ENCODE results near the gene DNAH7. TPM values are rescaled to one million over a fixed set of nuclear protein-coding genes. Genes with fewer than 3 reads are reported as not detected.

DNAH7 gene
- polyA plus RNA-seq, 1 donor (not counting 4 experiments of a cell fraction or from before 2014, with no cell fraction given), result 0.17 TPM

DNA sequence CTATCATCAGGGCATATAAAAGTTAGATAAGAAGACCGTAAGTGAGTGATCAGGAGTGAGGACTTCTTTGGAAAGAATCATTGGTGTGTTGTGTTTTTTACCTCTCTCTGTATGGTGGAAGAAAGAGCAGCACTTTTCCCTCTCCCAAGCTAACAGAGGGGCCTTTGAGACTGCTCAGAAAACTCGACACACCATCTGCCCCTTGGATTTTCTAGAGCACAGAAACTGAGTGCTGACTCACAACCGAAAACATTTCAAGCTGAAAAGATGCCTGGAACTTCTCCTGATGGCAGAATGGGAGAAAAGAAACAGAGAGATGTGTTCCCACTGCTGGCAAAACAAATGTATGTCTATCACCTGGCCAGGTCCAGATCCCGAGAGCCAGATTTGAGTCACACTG, 156.6 kb downstream of the DNAH7 start:
- no peaks in the 10 kb centered on the region for H3K9me1 ChIP-seq (ENCODE audit: control insufficient read depth, extremely low read depth, insufficient read depth, low read length)
- H3K4me2 ChIP-seq (ENCODE audit: control insufficient read depth, extremely low read depth, insufficient read depth, low read depth, low read length), result no peak overlapping the region
- H3K9me3 ChIP-seq (ENCODE audit: control insufficient read depth, low read depth, low read length), result no peaks in the 10 kb centered on the region
- no peaks in the 10 kb centered on the region for H3K27me3 ChIP-seq (ENCODE audit: control insufficient read depth, extremely low read depth, insufficient read depth, low read length)
- H3K9ac ChIP-seq (ENCODE audit: control insufficient read depth, extremely low read depth, insufficient read depth, low read length), result no peak overlapping the region
- H2AFZ ChIP-seq (ENCODE audit: control insufficient read depth, low read length), result no peak overlapping the region
- H3K27ac ChIP-seq (ENCODE audit: control insufficient read depth, insufficient read depth, low read length), result no peak overlapping the region
- FAIRE-seq, result no peak
- H3K4me1 ChIP-seq (ENCODE audit: control insufficient read depth, extremely low read depth, insufficient read depth, low read length), result no peaks in the 10 kb centered on the region
- no peak for DNase-seq (ENCODE audit: low read depth, low spot score)
- TF ChIP-seq EZH2 (IDR thresholded peaks at IDR 0.05; ENCODE audit: low read length), result no peak
- TF ChIP-seq, protein P1, sequence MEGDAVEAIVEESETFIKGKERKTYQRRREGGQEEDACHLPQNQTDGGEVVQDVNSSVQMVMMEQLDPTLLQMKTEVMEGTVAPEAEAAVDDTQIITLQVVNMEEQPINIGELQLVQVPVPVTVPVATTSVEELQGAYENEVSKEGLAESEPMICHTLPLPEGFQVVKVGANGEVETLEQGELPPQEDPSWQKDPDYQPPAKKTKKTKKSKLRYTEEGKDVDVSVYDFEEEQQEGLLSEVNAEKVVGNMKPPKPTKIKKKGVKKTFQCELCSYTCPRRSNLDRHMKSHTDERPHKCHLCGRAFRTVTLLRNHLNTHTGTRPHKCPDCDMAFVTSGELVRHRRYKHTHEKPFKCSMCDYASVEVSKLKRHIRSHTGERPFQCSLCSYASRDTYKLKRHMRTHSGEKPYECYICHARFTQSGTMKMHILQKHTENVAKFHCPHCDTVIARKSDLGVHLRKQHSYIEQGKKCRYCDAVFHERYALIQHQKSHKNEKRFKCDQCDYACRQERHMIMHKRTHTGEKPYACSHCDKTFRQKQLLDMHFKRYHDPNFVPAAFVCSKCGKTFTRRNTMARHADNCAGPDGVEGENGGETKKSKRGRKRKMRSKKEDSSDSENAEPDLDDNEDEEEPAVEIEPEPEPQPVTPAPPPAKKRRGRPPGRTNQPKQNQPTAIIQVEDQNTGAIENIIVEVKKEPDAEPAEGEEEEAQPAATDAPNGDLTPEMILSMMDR (optimal IDR thresholded peaks at IDR 0.05 in 1 of 3, IDR thresholded peaks at IDR 0.05 in 1 of 3, conservative IDR thresholded peaks at IDR 0.05 in 1 of 3; ENCODE audit: extremely low read depth in 1 of 3, insufficient read depth in 2 of 3, low read length in 3 of 3), result no peak
- dilution Hi-C loops (cut with MboI; ENCODE audit: extremely low pct_ligation_motif_present, low sequenced_read_pairs), result no loop called here
- no peaks in the 10 kb centered on the region for H3K79me2 ChIP-seq (ENCODE audit: control insufficient read depth, insufficient read depth, low read length)
- H3K36me3 ChIP-seq (ENCODE audit: control insufficient read depth in 2 of 2, extremely low read depth in 1 of 2, insufficient read depth in 2 of 2, low read length in 2 of 2), result no peaks in the 10 kb centered on the region
- H4K20me1 ChIP-seq (ENCODE audit: control insufficient read depth, extremely low read depth, insufficient read depth, low read length), result no peaks in the 10 kb centered on the region
- no peak overlapping the region for H3K4me3 ChIP-seq (ENCODE audit: control insufficient read depth in 2 of 3, extremely low read depth in 1 of 3, insufficient read depth in 2 of 3, low read depth in 1 of 3, low read length in 3 of 3)

- Histone ChIP-seq H3K4me1 (ENCODE audit: control insufficient read depth, extremely low read depth, insufficient read depth, low read length) (no peaks in the 10 kb centered on the region), H3K27ac (ENCODE audit: control insufficient read depth, insufficient read depth, low read length) (no peak overlapping the region), H3K4me2 (ENCODE audit: control insufficient read depth, extremely low read depth, insufficient read depth, low read depth, low read length) (no peak overlapping the region), H3K9ac (ENCODE audit: control insufficient read depth, extremely low read depth, insufficient read depth, low read length) (no peak overlapping the region), H3K9me1 (ENCODE audit: control insufficient read depth, extremely low read depth, insufficient read depth, low read length) (no peaks in the 10 kb centered on the region), H3K4me3 (ENCODE audit: control insufficient read depth in 2 of 3, extremely low read depth in 1 of 3, insufficient read depth in 2 of 3, low read depth in 1 of 3, low read length in 3 of 3) (no peak overlapping the region), H3K27me3 (ENCODE audit: control insufficient read depth, extremely low read depth, insufficient read depth, low read length) (no peaks in the 10 kb centered on the region), H3K9me3 (ENCODE audit: control insufficient read depth, low read depth, low read length) (no peaks in the 10 kb centered on the region), H3K79me2 (ENCODE audit: control insufficient read depth, insufficient read depth, low read length) (no peaks in the 10 kb centered on the region), H4K20me1 (ENCODE audit: control insufficient read depth, extremely low read depth, insufficient read depth, low read length) (no peaks in the 10 kb centered on the region), H3K36me3 (ENCODE audit: control insufficient read depth in 2 of 2, extremely low read depth in 1 of 2, insufficient read depth in 2 of 2, low read length in 2 of 2) (no peaks in the 10 kb centered on the region), H2AFZ (ENCODE audit: control insufficient read depth, low read length) (no peak overlapping the region)
- no peak for TF ChIP-seq EZH2 (IDR thresholded peaks at IDR 0.05; ENCODE audit: low read length)
- TF ChIP-seq, protein P1 (optimal IDR thresholded peaks at IDR 0.05 in 1 of 3, IDR thresholded peaks at IDR 0.05 in 1 of 3, conservative IDR thresholded peaks at IDR 0.05 in 1 of 3; ENCODE audit: extremely low read depth in 1 of 3, insufficient read depth in 2 of 3, low read length in 3 of 3), result no peak
- FAIRE-seq (no peak), DNase-seq (ENCODE audit: low read depth, low spot score) (no peak)
- dilution Hi-C loops (cut with MboI; ENCODE audit: extremely low pct_ligation_motif_present, low sequenced_read_pairs), result no loop called here
Observed at GRCh38 chr2:195910570-195910969, 158.1 kb downstream of the DNAH7 start.
